HEK293 (cell line): ENCODE measurements around the gene KIF21A.

Experiments used
- BCL6B ChIP-seq: fragments of 450-650 bp; formaldehyde crosslinking; IDR thresholded peaks from 2 replicates; pipeline ENCODE4 v1.5.1; 2017; ENCODE audit warnings: missing biosample characterization, missing genetic modification characterization
- CTCF ChIP-seq: fragments of 450-650 bp; formaldehyde crosslinking; IDR thresholded peaks from 2 replicates; pipeline ENCODE4 v1.5.1; 2016; ENCODE audit warnings: missing biosample characterization, missing genetic modification characterization
- ZNF280D ChIP-seq: fragments of 450-650 bp; formaldehyde crosslinking; IDR thresholded peaks from 2 replicates; pipeline ENCODE4 v1.5.1; 2016; ENCODE audit warnings: missing biosample characterization, missing genetic modification characterization

- TF ChIP-seq CTCF (tag by site-specific recombination): no peak
- no peak for TF ChIP-seq ZNF280D (tag by site-specific recombination)
- TF ChIP-seq BCL6B: no peak
Measured at GRCh38 chr12:39464976-39465695, 22.2 kb upstream of the KIF21A start.
